Measurements from ENCODE around the gene KANSL1.

DNA sequence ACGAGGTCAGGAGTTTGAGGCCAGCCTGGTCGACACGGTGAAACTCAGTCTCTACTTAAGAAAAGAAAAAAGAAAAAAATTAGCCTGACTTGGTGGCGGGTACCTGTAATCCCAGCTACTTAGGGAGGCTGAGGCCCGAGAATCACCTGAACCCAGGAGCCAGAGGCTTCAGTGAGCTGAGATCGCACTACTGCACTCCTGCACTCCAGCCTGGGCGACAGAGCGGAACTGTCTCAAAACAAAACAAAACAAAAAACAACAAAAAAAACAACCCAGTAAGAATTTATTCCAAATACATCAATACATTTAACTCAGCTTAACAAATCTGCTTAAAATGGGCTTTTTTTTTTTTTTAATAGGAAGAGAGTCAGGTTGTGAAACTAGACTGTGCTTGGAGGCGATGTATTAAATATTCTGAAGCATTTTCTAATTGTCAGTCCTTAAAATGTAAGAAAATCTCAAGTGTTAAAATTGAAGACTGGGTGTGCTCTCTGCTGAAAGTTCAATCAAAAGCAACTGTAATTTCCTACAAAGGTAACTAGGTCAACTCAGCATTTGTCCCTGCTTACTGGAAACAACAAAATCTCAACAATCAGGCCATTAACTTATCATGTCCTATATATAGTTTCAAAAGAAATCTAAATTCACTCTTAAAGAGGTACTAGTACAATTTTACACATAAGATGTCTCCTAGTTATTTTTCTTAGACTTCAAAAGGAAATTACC is 23.2 kb downstream of the KANSL1 start:
- no peak for TF ChIP-seq TAF1 (IDR thresholded peaks at IDR 0.05; ENCODE audit: borderline replicate concordance, insufficient read depth, low read length)
- TF ChIP-seq, protein P1, sequence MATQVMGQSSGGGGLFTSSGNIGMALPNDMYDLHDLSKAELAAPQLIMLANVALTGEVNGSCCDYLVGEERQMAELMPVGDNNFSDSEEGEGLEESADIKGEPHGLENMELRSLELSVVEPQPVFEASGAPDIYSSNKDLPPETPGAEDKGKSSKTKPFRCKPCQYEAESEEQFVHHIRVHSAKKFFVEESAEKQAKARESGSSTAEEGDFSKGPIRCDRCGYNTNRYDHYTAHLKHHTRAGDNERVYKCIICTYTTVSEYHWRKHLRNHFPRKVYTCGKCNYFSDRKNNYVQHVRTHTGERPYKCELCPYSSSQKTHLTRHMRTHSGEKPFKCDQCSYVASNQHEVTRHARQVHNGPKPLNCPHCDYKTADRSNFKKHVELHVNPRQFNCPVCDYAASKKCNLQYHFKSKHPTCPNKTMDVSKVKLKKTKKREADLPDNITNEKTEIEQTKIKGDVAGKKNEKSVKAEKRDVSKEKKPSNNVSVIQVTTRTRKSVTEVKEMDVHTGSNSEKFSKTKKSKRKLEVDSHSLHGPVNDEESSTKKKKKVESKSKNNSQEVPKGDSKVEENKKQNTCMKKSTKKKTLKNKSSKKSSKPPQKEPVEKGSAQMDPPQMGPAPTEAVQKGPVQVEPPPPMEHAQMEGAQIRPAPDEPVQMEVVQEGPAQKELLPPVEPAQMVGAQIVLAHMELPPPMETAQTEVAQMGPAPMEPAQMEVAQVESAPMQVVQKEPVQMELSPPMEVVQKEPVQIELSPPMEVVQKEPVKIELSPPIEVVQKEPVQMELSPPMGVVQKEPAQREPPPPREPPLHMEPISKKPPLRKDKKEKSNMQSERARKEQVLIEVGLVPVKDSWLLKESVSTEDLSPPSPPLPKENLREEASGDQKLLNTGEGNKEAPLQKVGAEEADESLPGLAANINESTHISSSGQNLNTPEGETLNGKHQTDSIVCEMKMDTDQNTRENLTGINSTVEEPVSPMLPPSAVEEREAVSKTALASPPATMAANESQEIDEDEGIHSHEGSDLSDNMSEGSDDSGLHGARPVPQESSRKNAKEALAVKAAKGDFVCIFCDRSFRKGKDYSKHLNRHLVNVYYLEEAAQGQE (IDR thresholded peaks at IDR 0.05; ENCODE audit: insufficient read depth in 1 of 2, low read depth in 2 of 2, low read length in 2 of 2), result no peak
- no peak for TF ChIP-seq POLR2AphosphoS5 (IDR thresholded peaks at IDR 0.05; ENCODE audit: low read depth, low read length)
